Stimulated activated CD4-positive, alpha-beta T cell treated with anti-CD3 and anti-CD28 coated beads, Interleukin-15, amount 100 ng/mL, for 1 hour (primary cell): ENCODE data around the gene GIPR.
"Not testable (repeated sequence)": the region's sequence is repeated elsewhere in the genome, so short reads cannot be mapped to it uniquely, and the experiment has no call there.

Source experiments
- DNase-seq, 2 donors: peaks; one replicate each; pipeline ENCODE4 v3.0.0-alpha.2; 2020; ENCODE audit warnings: low read depth in 1 of 2, low spot score in 1 of 2

GIPR gene

GRCh38 chr19:45645631-45646344 is 22.2 kb upstream of the GIPR start:
- DNase-seq = peak; percentile 43 to 64

- DNase-seq = no peak
Observed at GRCh38 chr19:45646345-45646698, 21.7 kb upstream of the GIPR start.

- DNase-seq = no peak
Observed at GRCh38 chr19:45650722-45651121, 17.3 kb upstream of the GIPR start.

GRCh38 chr19:45653634-45654033 is 14.4 kb upstream of the GIPR start:
- no peak for DNase-seq

GRCh38 chr19:45655073-45655472 is 12.9 kb upstream of the GIPR start:
- no peak for DNase-seq

GRCh38 chr19:45657520-45658167 is 10.4 kb upstream of the GIPR start:
- no peak for DNase-seq

- no peak for DNase-seq
Observed at GRCh38 chr19:45659096-45659729, 8.8 kb upstream of the GIPR start.

GRCh38 chr19:45660636-45661035 is 7.4 kb upstream of the GIPR start:
- no peak for DNase-seq

- DNase-seq = no peak
Observed at GRCh38 chr19:45663800-45664199, 4.2 kb upstream of the GIPR start.

GRCh38 chr19:45664575-45664974 is 3.4 kb upstream of the GIPR start:
- DNase-seq = no peak

- DNase-seq = no peak
Observed at GRCh38 chr19:45668342-45668871, 386 bp downstream of the GIPR start.

- DNase-seq = peak in 1 of 2 donors; percentile 37
Observed at GRCh38 chr19:45670670-45671453, 2.8 kb downstream of the GIPR start.

GRCh38 chr19:45674946-45675345 is 6.9 kb downstream of the GIPR start:
- no peak for DNase-seq

- peak in 1 of 2 donors; percentile 34 for DNase-seq
Observed at GRCh38 chr19:45676851-45677263, 8.8 kb downstream of the GIPR start.

GRCh38 chr19:45677351-45678230 is 9.6 kb downstream of the GIPR start:
- peak; percentile 53 to 73 for DNase-seq

GRCh38 chr19:45681391-45682015 is 13.5 kb downstream of the GIPR start:
- peak; percentile 78 to 85 for DNase-seq

GRCh38 chr19:45682117-45682516 is 14.1 kb downstream of the GIPR start:
- DNase-seq = no peak

- no peak for DNase-seq
Observed at GRCh38 chr19:45682908-45683307, 14.9 kb downstream of the GIPR start.

GRCh38 chr19:45685045-45685444 is 17.0 kb downstream of the GIPR start:
- not testable (repeated sequence) for DNase-seq

GRCh38 chr19:45687599-45687998 is 19.6 kb downstream of the GIPR start:
- DNase-seq = no peak
